HEK293T (cell line): ENCODE data around the gene CSGALNACT2.

ENCODE experiments used
- ARNT ChIP-seq: fragments of 450-650 bp; IDR thresholded peaks from 2 replicates; pipeline ENCODE4 v1.6.1; 2017; ENCODE audit warnings: mild to moderate bottlenecking
- CTBP1 ChIP-seq: fragments of 450-650 bp; IDR thresholded peaks from 2 replicates; pipeline ENCODE4 v1.6.1; 2016; ENCODE audit warnings: borderline replicate concordance
- FOXA1 ChIP-seq: fragments of 450-650 bp; IDR thresholded peaks from 2 replicates; pipeline ENCODE4 v1.6.1; 2016; ENCODE audit warnings: mild to moderate bottlenecking
- FOXK2 ChIP-seq: fragments of 450-650 bp; IDR thresholded peaks from 2 replicates; pipeline ENCODE4 v1.6.1; 2016; ENCODE audit warnings: mild to moderate bottlenecking
- FOXM1 ChIP-seq: fragments of 450-650 bp; IDR thresholded peaks from 2 replicates; pipeline ENCODE4 v1.6.1; 2017; ENCODE audit warnings: mild to moderate bottlenecking, borderline replicate concordance
- HDGF ChIP-seq: fragments of 450-650 bp; IDR thresholded peaks from 2 replicates; pipeline ENCODE4 v1.6.1; 2017; ENCODE audit warnings: antibody characterized with exemption, borderline replicate concordance
- LEF1 ChIP-seq: fragments of 450-650 bp; IDR thresholded peaks from 2 replicates; pipeline ENCODE4 v1.6.1; 2017; ENCODE audit warnings: mild to moderate bottlenecking, borderline replicate concordance
- SP1 ChIP-seq: fragments of 450-650 bp; IDR thresholded peaks from 2 replicates; pipeline ENCODE4 v1.6.1; 2017
- SUZ12 ChIP-seq: fragments of 450-650 bp; IDR thresholded peaks from 2 replicates; pipeline ENCODE4 v1.6.1; 2016; ENCODE audit warnings: mild to moderate bottlenecking
- TARDBP ChIP-seq: fragments of 450-650 bp; IDR thresholded peaks from 2 replicates; pipeline ENCODE4 v1.6.1; 2016
- ZNF384 ChIP-seq: fragments of 450-650 bp; IDR thresholded peaks from 2 replicates; pipeline ENCODE4 v1.6.1; 2016
- TF ChIP-seq, protein P1 (sequence below): fragments of 450-650 bp; IDR thresholded peaks from 2 replicates; pipeline ENCODE4 v1.6.1; 2016

DNA sequence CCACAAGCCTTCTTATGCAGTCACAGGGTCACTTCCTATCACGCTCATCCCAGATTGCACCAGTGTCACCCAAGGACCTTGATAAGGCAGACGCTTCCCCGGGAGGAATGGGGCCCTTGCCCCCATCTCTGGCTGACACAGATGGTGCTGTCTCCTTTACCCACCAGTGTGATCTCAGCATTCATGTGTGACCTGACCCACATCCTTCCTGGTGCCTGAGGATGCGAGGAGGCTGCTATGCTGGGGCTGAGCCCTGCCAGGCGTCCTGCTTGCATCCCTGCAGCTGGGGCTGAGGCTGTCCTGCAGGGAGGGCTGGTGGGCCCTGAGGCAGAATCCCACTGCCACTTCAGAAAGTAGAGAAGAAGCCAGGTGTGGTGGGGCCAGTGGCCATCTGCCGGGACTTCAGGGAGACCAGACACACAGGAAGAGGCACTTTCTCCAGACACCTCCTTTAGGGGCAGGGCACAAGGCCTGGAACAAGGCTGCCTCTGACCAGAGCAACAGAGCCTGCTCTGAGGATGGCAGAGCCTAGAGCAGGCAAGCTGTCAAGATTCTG lies 93.4 kb downstream of the CSGALNACT2 start:
- TF ChIP-seq LEF1 (no peak), FOXK2 (no peak), HDGF (no peak), ZNF384 (no peak), FOXA1 (no peak), FOXM1 (no peak), SP1 (no peak), TARDBP (no peak), CTBP1 (no peak), SUZ12 (no peak), ARNT (no peak)
- TF ChIP-seq, protein P1, sequence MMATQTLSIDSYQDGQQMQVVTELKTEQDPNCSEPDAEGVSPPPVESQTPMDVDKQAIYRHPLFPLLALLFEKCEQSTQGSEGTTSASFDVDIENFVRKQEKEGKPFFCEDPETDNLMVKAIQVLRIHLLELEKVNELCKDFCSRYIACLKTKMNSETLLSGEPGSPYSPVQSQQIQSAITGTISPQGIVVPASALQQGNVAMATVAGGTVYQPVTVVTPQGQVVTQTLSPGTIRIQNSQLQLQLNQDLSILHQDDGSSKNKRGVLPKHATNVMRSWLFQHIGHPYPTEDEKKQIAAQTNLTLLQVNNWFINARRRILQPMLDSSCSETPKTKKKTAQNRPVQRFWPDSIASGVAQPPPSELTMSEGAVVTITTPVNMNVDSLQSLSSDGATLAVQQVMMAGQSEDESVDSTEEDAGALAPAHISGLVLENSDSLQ: no peak
